Keratinocyte (primary cell): ENCODE data around the gene FRAS1. TPM values are rescaled to one million over a fixed set of nuclear protein-coding genes. Genes with fewer than 3 reads are reported as not detected.
A peak's percentile ranks its signal among the peaks of the same experiment; 100 is the strongest.

Source experiments
- DNase-seq: peaks from one replicate; pipeline ENCODE4 v3.0.0-alpha.2; 2011; ENCODE audit warnings: low read depth, missing footprints, low spot score
- FAIRE-seq: peaks from 2 replicates; lab custom pipeline; 2011; peaks lifted over from hg19 to GRCh38; lab: Jason Lieb, UNC
- H2AFZ ChIP-seq: 2 replicates; pipeline ENCODE4 v1.6.0; 2012; ENCODE audit warnings: low read length, control low read depth, inconsistent platforms; ENCODE audit not compliant: control insufficient read depth
- H3K27ac ChIP-seq: 2 replicates; pipeline ENCODE4 v1.5.1; 2011; ENCODE audit warnings: low read length; ENCODE audit not compliant: control insufficient read depth, insufficient read depth
- H3K27me3 ChIP-seq: 3 replicates; pipeline ENCODE4 v1.6.0; 2011; ENCODE audit warnings: low read length; ENCODE audit not compliant: control insufficient read depth, insufficient read depth; ENCODE audit errors: extremely low read depth
- H3K36me3 ChIP-seq, 2 experiments: 2 replicates in 1 of 2; 3 replicates in 1 of 2; pipeline ENCODE4 v1.5.1; 2011; ENCODE audit warnings: low read length in 2 of 2, mild to moderate bottlenecking in 1 of 2; ENCODE audit not compliant: control insufficient read depth in 2 of 2, insufficient read depth in 2 of 2; ENCODE audit errors: extremely low read depth in 1 of 2
- H3K4me1 ChIP-seq: 3 replicates; pipeline ENCODE4 v1.5.1; 2011; ENCODE audit warnings: low read length; ENCODE audit not compliant: control insufficient read depth, insufficient read depth; ENCODE audit errors: extremely low read depth
- H3K4me2 ChIP-seq: 3 replicates; pipeline ENCODE4 v1.6.0; 2011; ENCODE audit warnings: low read depth, low read length; ENCODE audit not compliant: control insufficient read depth, insufficient read depth; ENCODE audit errors: extremely low read depth
- H3K4me3 ChIP-seq, 3 experiments: fragments of 200-600 bp in 1 of 3; sonication (generic) in 1 of 3; 2 replicates in 2 of 3; 3 replicates in 1 of 3; pipeline ENCODE4 v1.5.1; 2011 to 2016; ENCODE audit warnings: low read length in 3 of 3, mild to moderate bottlenecking in 3 of 3, control low read depth in 2 of 3, inconsistent platforms in 1 of 3, low read depth in 1 of 3, mixed read lengths in 1 of 3, mixed run types in 1 of 3, moderate library complexity in 1 of 3; ENCODE audit not compliant: control insufficient read depth in 2 of 3, insufficient read depth in 2 of 3; ENCODE audit errors: extremely low read depth in 1 of 3
- H3K79me2 ChIP-seq: 2 replicates; pipeline ENCODE4 v1.6.0; 2012; ENCODE audit warnings: low read length; ENCODE audit not compliant: control insufficient read depth, insufficient read depth
- H3K9ac ChIP-seq: 3 replicates; pipeline ENCODE4 v1.6.0; 2011; ENCODE audit warnings: low read length; ENCODE audit not compliant: control insufficient read depth, insufficient read depth; ENCODE audit errors: extremely low read depth
- H3K9me1 ChIP-seq: 3 replicates; pipeline ENCODE4 v1.6.0; 2011; ENCODE audit warnings: low read length; ENCODE audit not compliant: control insufficient read depth, insufficient read depth; ENCODE audit errors: extremely low read depth
- H3K9me3 ChIP-seq: 2 replicates; pipeline ENCODE4 v1.5.1; 2012; ENCODE audit warnings: low read depth, low read length; ENCODE audit not compliant: control insufficient read depth
- H4K20me1 ChIP-seq: 3 replicates; pipeline ENCODE4 v1.6.0; 2011; ENCODE audit warnings: low read length; ENCODE audit not compliant: control insufficient read depth, insufficient read depth; ENCODE audit errors: extremely low read depth
- EZH2 ChIP-seq: IDR thresholded peaks from one replicate; pipeline ENCODE4 v1.6.1; 2012; ENCODE audit warnings: inconsistent platforms, mild to moderate bottlenecking, low read length, moderate library complexity
- dilution Hi-C: fragments of 300-500 bp; cut with MboI; formaldehyde crosslinking; loops from one replicate; pipeline ENCODE4 v1.7.0; 2020; ENCODE audit warnings: low sequenced_read_pairs; ENCODE audit not compliant: extremely low pct_ligation_motif_present
- polyA plus RNA-seq, 5 experiments: library from polyadenylated mRNA; depleted of rRNA in 3 of 5; stranded (reverse) in 3 of 5; stranded (forward) in 1 of 5; unstranded in 1 of 5; fragments of >200 nt; gene quantifications; 1 replicate in 1 of 5; 2 replicates in 3 of 5; 3 replicates in 1 of 5; pipeline versions ENCODE4 v1.2.1 to v1.2.3, GENCODE V29; 2011 to 2012; ENCODE audit warnings: missing spikeins in 2 of 5, low read depth in 1 of 5, low replicate concordance in 1 of 5
- TF ChIP-seq, protein P1 (sequence below), 3 experiments: IDR thresholded peaks in 1 of 3; conservative IDR thresholded peaks in 1 of 3; optimal IDR thresholded peaks in 1 of 3; 2 replicates in 2 of 3; 3 replicates in 1 of 3; pipeline versions ENCODE3 to v1.5.1; 2011; ENCODE audit warnings: low read length in 3 of 3, mild to moderate bottlenecking in 3 of 3, moderate library complexity in 2 of 3, control low read depth in 1 of 3, inconsistent platforms in 1 of 3; ENCODE audit not compliant: insufficient read depth in 2 of 3; ENCODE audit errors: extremely low read depth in 1 of 3

FRAS1 gene
- polyA plus RNA-seq, 1 donor (not counting 4 experiments of a cell fraction or from before 2014, with no cell fraction given) = 3.5 TPM

DNA sequence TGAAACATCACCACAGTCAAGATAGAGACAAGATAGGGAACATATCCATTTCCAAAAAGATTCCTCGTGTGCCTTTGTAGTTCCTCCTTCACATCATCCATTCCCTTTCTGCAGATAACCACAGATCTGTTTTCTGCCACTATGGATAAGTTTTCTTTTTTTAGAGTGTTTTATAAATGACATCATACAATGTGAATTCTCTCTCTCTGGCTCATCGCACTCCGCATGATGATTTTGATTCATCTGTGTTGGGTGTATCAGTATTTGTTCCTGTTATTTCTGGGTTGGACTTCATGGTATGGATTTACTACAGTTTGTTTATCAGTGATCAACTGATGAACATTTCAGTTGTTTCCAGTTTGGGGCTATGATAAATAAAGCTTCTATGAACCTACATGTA lies 471.2 kb downstream of the FRAS1 start:
- no peak for FAIRE-seq
- Histone ChIP-seq H3K4me2 (no peak overlapping the region), H2AFZ (no peak overlapping the region)

DNA sequence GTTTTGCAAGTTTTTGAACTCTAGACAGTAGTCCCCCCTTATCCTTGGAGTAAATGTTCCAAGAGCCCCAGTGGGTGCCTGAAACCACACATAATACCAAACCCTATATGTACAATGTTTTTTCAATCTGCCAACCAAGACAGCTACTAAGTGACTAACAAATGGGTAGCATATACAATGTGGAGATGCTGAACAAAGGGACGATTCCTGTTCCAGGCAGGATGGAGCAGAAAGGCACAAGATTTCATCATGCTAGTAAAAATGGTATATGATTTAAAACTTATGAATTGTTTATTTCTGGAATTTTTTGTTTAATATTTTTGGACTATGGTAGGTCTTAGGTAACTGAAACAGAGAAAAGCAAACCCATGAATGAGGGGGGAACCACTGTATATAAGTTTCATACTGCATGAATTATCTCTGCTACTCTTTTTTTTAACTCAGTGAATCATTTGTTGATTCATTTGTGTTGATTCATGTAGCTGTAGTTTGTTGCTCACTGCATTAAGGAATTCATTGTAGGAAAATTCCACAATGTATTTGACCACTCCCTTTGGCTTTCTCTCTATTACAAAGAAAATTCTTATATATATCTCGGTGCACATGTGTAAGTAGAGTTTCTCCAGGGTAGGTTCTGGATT lies 472.6 kb downstream of the FRAS1 start:
- DNase-seq (no peak), FAIRE-seq (peak; percentile 69)
- no peaks in the 10 kb centered on the region for H3K36me3 ChIP-seq
- peak overlapping the region; percentile 73 for H3K27ac ChIP-seq
- no peak overlapping the region for H3K4me3 ChIP-seq
- no peaks in the 10 kb centered on the region for H4K20me1 ChIP-seq
- no peaks in the 10 kb centered on the region for H3K27me3 ChIP-seq
- H3K4me1 ChIP-seq = peaks cover 34% of the 10 kb centered on the region
- H3K9me3 ChIP-seq = no peaks in the 10 kb centered on the region
- peak overlapping the region; percentile 51 for H3K9ac ChIP-seq
- TF ChIP-seq, protein P1, sequence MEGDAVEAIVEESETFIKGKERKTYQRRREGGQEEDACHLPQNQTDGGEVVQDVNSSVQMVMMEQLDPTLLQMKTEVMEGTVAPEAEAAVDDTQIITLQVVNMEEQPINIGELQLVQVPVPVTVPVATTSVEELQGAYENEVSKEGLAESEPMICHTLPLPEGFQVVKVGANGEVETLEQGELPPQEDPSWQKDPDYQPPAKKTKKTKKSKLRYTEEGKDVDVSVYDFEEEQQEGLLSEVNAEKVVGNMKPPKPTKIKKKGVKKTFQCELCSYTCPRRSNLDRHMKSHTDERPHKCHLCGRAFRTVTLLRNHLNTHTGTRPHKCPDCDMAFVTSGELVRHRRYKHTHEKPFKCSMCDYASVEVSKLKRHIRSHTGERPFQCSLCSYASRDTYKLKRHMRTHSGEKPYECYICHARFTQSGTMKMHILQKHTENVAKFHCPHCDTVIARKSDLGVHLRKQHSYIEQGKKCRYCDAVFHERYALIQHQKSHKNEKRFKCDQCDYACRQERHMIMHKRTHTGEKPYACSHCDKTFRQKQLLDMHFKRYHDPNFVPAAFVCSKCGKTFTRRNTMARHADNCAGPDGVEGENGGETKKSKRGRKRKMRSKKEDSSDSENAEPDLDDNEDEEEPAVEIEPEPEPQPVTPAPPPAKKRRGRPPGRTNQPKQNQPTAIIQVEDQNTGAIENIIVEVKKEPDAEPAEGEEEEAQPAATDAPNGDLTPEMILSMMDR (optimal IDR thresholded peaks at IDR 0.05 in 1 of 3, IDR thresholded peaks at IDR 0.05 in 1 of 3, conservative IDR thresholded peaks at IDR 0.05 in 1 of 3; ENCODE audit: extremely low read depth in 1 of 3, insufficient read depth in 2 of 3, low read length in 3 of 3) = no peak
- TF ChIP-seq EZH2 = no peak
- dilution Hi-C loops = no loop called here
- H2AFZ ChIP-seq = peak overlapping the region; percentile 39
- H3K9me1 ChIP-seq = no peaks in the 10 kb centered on the region
- no peaks in the 10 kb centered on the region for H3K79me2 ChIP-seq
- H3K4me2 ChIP-seq = peak overlapping the region; percentile 52

More for the DNA sequence above, 471.2 kb downstream of the FRAS1 start:
- H3K36me3 ChIP-seq = no peaks in the 10 kb centered on the region
- no peaks in the 10 kb centered on the region for H3K27me3 ChIP-seq
- no peak overlapping the region for H3K9ac ChIP-seq
- no peak for TF ChIP-seq EZH2
- TF ChIP-seq, protein P1 (optimal IDR thresholded peaks at IDR 0.05 in 1 of 3, IDR thresholded peaks at IDR 0.05 in 1 of 3, conservative IDR thresholded peaks at IDR 0.05 in 1 of 3; ENCODE audit: extremely low read depth in 1 of 3, insufficient read depth in 2 of 3, low read length in 3 of 3) = no peak
- no peaks in the 10 kb centered on the region for H3K9me1 ChIP-seq
- no peak overlapping the region for H3K4me3 ChIP-seq
- no peaks in the 10 kb centered on the region for H3K9me3 ChIP-seq
- peaks cover 22% of the 10 kb centered on the region for H3K4me1 ChIP-seq
- DNase-seq = no peak
- H3K79me2 ChIP-seq = no peaks in the 10 kb centered on the region
- H3K27ac ChIP-seq = no peak overlapping the region
- dilution Hi-C loops = no loop called here
- H4K20me1 ChIP-seq = no peaks in the 10 kb centered on the region
